ENCODE measurements around the gene SIRPG. TPM values are rescaled to one million over a fixed set of nuclear protein-coding genes. Genes with fewer than 3 reads are reported as not detected.
"Not testable (repeated sequence)": the region's sequence is repeated elsewhere in the genome, so short reads cannot be mapped to it uniquely, and the experiment has no call there.

SIRPG gene
- total RNA-seq, 4 donors from 2014 or later, result 0.62 TPM; not detected in 3

GRCh38 chr20:1644101-1644962, 13.2 kb downstream of the SIRPG start:
- Histone ChIP-seq H3K27ac (no peak overlapping the region), H3K27me3 (peaks cover 20% of the 10 kb centered on the region), H3K36me3 (no peaks in the 10 kb centered on the region), H3K9me3 (peaks cover 0 to 26% (median 0%) of the 10 kb centered on the region in 3 donors), H3K4me1 (no peaks in the 10 kb centered on the region), H3K4me3 (no peak overlapping the region)
- no peak for ATAC-seq
- TF ChIP-seq CTCF (IDR thresholded peaks at IDR 0.05) (no peak), POLR2A (IDR thresholded peaks at IDR 0.05) (no peak), EP300 (IDR thresholded peaks at IDR 0.05) (no peak), POLR2AphosphoS5 (IDR thresholded peaks at IDR 0.05) (no peak)
- WGBS, 2 donors (ENCODE audit: low coverage in 1 of 2), result 92 to 95% methylated on average over 2 to 4 of the region's 8 CpGs

GRCh38 chr20:1638643-1639042, 18.9 kb downstream of the SIRPG start:
- 89 to 90% methylated on average over 2 of the region's 2 CpGs for WGBS, 2 donors (ENCODE audit: low coverage in 1 of 2)
- not testable (repeated sequence) for ATAC-seq, H3K4me3 ChIP-seq, H3K4me1 ChIP-seq, H3K36me3 ChIP-seq, H3K27me3 ChIP-seq, H3K27ac ChIP-seq
- H3K9me3 ChIP-seq, result peaks cover 0 to 14% (median 0%) of the 10 kb centered on the region in 3 donors

DNA sequence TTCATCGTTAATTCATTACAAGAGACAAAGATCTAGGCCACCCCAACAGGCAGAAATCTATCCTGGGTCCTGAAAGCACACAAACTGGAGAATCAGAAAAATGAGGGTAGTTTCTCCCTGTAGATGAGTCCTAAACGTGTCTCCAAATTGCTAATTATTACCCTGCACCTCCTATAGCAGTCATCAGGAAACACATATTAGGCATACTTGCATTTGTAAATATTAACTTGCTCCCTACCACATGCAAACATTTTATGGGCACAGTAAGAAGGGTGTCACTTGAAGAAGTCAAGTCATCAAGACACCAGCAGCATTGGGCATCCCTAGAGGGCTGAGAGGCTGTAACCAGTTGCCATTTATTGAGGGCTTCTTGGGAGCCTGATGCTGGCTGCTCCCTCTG, 19.8 kb downstream of the SIRPG start:
- WGBS, 2 donors (ENCODE audit: low coverage in 1 of 2), result 52 to 58% methylated on average over 2 of the region's 2 CpGs
- H3K27ac ChIP-seq, result no peak overlapping the region
- peaks cover 0 to 14% (median 0%) of the 10 kb centered on the region in 3 donors for H3K9me3 ChIP-seq
- H3K36me3 ChIP-seq, result no peaks in the 10 kb centered on the region
- no peak for ATAC-seq
- H3K4me1 ChIP-seq, result no peaks in the 10 kb centered on the region
- peaks cover 5% of the 10 kb centered on the region for H3K27me3 ChIP-seq
- no peak for TF ChIP-seq POLR2A (IDR thresholded peaks at IDR 0.05)
- no peak for TF ChIP-seq CTCF (IDR thresholded peaks at IDR 0.05)
- no peak for TF ChIP-seq EP300 (IDR thresholded peaks at IDR 0.05)
- TF ChIP-seq POLR2AphosphoS5 (IDR thresholded peaks at IDR 0.05), result no peak
- H3K4me3 ChIP-seq, result no peak overlapping the region

DNA sequence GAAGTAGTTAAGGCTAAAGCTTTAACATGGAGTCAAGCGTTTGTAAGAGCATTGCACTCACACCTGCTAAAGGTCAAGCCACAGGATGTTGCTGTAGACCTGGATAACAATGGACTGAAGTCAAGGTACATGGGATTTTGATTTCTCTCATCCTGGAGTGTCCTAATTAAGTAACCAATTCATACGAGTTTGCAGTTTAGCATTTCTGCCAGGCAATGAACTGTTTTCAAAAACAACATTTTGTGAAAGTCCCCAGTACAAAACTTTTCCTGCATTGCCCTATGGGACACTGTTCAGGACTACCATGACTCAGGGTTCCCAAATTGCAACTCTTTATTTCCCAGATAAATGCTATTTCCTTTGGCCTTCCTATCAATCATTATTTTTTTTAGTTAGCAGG, 20.4 kb downstream of the SIRPG start:
- Histone ChIP-seq H3K4me1 (no peaks in the 10 kb centered on the region), H3K27ac (no peak overlapping the region), H3K36me3 (no peaks in the 10 kb centered on the region), H3K9me3 (peaks cover 0 to 14% (median 0%) of the 10 kb centered on the region in 3 donors), H3K27me3 (peaks cover 5% of the 10 kb centered on the region), H3K4me3 (no peak overlapping the region)
- TF ChIP-seq POLR2AphosphoS5 (IDR thresholded peaks at IDR 0.05) (no peak), POLR2A (IDR thresholded peaks at IDR 0.05) (no peak), EP300 (IDR thresholded peaks at IDR 0.05) (no peak), CTCF (IDR thresholded peaks at IDR 0.05) (no peak)
- WGBS, 2 donors (ENCODE audit: low coverage in 1 of 2), result 36 to 57% methylated on average over 2 of the region's 2 CpGs
- no peak for ATAC-seq

- no peak for ATAC-seq
- no peaks in the 10 kb centered on the region for H3K36me3 ChIP-seq
- H3K4me1 ChIP-seq, result no peaks in the 10 kb centered on the region
- no peak overlapping the region for H3K4me3 ChIP-seq
- peaks cover 0 to 14% (median 0%) of the 10 kb centered on the region in 3 donors for H3K9me3 ChIP-seq
- 40 to 71% methylated on average over 1 of the region's 2 CpGs for WGBS, 2 donors (ENCODE audit: low coverage in 1 of 2)
- no peak overlapping the region for H3K27ac ChIP-seq
- peaks cover 5% of the 10 kb centered on the region for H3K27me3 ChIP-seq
- TF ChIP-seq POLR2A (IDR thresholded peaks at IDR 0.05) (no peak), POLR2AphosphoS5 (IDR thresholded peaks at IDR 0.05) (no peak)
These were observed 21.0 kb downstream of the SIRPG start for GRCh38 chr20:1636621-1637020.

Measured in gastroesophageal sphincter (tissue), 4 donors.